Activated effector memory CD4-positive, alpha-beta T cell treated with Interleukin-2 at 50 U/mL for 16 hours (primary cell): ENCODE data around the gene GLYAT.

ENCODE experiments used
- DNase-seq: peaks from one replicate; pipeline ENCODE4 v3.0.0-alpha.2; 2020

GLYAT gene

DNA sequence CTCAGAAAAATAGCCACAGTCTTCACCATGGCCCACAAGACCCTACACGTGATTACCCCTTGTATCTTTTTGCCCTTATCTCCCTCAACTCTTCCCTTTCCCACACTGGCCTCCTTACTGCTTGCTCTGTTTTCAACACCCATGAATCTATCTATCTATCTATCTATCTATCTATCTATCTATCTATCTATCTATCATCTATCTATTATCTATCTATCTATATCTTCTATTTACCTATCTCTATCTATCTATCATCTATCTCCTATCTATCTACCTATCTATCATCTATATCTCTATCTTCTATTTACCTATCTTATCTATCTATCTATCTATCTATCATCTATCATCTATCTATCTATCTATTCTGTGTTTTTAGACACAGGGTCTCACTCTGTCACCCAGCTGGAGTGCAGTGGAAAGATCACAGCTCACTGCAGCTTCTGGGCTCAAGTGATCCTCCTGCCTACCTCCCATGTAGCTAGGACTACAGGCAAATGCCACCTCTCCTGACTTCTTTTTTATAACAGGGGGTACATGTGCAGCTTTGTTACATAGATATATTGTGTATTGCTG is 55.1 kb downstream of the GLYAT start:
- no peak for DNase-seq

DNA sequence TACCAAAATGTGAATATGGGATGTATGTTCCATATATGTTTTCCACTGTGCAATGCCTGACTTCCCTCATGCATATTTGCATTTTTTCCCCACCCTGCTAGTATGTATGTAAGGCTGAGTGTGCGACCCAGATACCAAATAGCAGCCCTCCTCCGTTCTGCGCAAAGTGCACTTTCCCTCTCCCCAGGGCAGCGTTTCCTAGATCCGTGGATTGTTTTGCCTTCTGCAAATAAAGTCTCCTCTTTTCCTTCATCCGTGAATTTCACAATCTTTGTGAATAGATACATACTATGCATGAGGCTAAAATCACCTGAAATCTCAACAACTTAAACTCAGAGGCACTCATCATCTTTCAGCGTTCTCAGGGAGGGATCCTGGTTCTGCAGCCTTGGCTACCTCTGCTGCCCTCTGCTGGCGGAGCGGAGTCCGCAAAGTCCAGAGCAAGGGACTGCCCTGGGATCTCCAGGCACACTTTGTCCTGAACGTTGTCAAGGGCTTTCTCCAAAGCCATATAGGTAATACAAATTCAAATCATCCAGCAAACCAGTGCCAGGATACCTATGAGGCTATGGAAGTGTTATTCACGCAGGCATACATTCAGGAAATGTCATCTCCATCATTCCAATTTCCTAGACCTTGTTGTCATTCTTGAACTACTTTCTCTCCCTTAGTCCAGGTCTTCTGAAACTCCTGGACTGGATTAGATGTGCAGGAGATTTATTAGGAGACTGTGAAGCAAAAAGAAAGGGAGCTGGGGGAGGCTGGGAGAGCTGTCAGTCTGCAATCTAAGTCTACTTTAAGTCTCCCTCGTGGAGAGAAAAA is 56.2 kb downstream of the GLYAT start:
- DNase-seq: peak; percentile 40

DNA sequence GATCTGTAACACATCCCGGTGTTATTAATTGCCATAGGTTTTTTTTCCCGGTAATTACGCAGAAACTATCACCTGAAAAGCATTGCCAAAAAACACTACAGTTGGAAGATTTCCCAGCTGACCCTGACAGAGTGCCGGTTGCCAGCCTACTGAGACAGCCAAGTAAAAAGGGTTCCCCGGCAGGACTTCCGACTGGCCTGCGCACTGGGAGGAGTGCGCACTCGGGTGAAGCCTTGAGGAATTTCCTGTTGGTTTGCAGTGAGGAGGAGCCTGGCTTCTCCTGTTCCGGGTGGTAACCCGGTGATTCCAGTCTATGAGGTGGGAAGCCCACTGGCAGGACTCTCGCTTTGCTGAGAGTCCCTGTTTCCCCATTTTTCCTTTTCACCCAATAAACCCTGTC is 57.1 kb downstream of the GLYAT start:
- no peak for DNase-seq

DNA sequence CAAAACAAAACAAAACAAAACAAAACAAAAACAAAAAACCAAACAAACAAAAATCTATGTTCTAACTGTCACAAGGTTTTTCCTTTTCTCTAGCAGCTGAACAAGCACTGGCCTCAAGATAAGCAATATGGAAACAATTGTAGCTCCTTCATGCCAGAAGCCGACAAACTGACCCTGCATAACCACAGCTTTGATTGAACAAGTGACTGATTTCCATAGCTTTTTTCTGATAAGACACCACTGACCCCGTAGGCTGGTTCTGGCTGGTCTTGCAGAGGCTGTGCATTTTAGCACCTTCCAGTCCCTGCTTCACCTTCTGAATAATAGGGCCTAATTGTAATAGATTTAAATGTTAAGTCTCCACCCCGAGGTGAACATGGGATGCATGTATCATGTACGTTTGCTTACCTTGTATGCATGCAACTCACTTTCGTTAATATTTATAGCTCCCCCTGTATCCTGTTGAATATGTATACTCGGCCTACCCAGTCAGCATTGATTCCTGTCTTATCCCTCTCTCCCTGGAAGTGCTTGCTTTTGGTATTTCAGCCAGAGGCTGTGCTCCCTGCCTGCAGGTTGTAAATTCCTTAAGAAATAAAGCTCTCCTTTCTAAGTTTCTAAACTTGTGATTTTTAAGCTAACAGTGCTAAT is 59.6 kb downstream of the GLYAT start:
- DNase-seq: no peak

DNA sequence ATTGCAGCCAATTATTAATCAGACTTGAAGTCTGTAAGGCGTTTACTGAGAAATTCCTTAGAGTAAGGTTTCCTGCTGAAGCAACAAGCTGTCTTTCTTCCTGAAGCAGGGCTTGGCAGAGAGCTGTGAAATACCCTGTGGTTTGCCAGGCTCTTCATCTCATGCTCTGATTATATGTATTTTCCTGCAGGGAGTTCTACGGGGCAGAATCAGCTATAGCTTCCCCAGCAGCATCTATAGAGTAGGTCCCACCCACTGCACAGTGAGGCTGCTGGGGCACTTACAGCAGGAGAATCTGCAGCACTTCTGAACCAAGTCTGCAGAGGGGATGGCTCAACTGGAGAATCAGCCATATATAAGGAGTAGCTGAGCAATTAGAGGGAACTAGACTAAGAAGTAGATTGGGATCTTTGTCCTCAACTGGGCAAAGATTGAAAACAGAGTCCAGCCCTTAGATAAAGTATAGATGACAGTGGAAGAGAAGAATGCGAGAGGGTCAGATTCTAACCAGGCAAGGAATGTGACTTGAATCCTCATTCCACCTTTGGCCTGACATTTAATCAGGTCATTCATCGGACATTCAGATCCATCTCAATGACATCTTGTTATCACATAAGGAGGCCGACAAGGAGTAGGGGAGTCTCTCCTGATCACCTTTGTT is 71.7 kb downstream of the GLYAT start:
- DNase-seq: no peak

DNA sequence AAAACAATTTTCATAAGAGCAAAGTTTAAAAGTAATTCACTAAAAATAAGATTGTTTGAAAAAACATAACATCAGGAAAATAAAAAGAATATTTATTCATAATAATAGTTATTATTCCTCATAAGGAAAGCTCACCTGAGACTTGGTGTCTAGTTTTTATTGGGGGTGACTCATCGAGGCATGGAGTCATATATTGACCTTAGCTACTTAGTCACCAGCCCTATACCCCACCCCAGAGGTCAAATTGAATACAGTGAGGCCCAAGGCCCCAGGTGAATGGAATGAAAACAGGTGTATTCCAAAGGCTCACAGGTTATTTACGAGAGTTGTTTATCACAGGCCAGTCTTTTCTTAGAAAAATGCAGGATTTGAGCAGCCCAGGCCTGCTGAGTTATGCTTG is 72.3 kb downstream of the GLYAT start:
- DNase-seq: no peak
